Stimulated activated effector memory CD8-positive, alpha-beta T cell treated with anti-CD3 and anti-CD28 coated beads, Interleukin-12 subunit alpha, Interleukin-12 subunit beta, amount 100 ng/mL, for 72 hours (primary cell): ENCODE results near the gene SESTD1.
"Not testable (repeated sequence)": the region's sequence is repeated elsewhere in the genome, so short reads cannot be mapped to it uniquely, and the experiment has no call there.

Experiments used
- ATAC-seq: fragments of 150-1000 bp; cut with Tn5 transposase; 2 replicates; pipeline ENCODE4 v1.10.0; 2021
- DNase-seq, 2 donors: peaks; one replicate each; pipeline ENCODE4 v3.0.0; 2021 to 2022; ENCODE audit warnings: low spot score in 2 of 2
- H3K27ac Mint-ChIP-seq: one replicate; pipeline ENCODE4 v1.8.0; 2022; ENCODE audit warnings: mild to moderate bottlenecking, mixed read lengths
- H3K36me3 Mint-ChIP-seq: one replicate; pipeline ENCODE4 v1.8.0; 2022; ENCODE audit warnings: mild to moderate bottlenecking, mixed read lengths
- H3K4me1 Mint-ChIP-seq: one replicate; pipeline ENCODE4 v1.8.0; 2022; ENCODE audit warnings: mixed read lengths
- H3K4me3 Mint-ChIP-seq: one replicate; pipeline ENCODE4 v1.8.0; 2022; ENCODE audit warnings: mild to moderate bottlenecking, mixed read lengths
- H3K9me3 Mint-ChIP-seq: one replicate; pipeline ENCODE4 v1.8.0; 2022; ENCODE audit warnings: mixed read lengths

SESTD1 gene

DNA sequence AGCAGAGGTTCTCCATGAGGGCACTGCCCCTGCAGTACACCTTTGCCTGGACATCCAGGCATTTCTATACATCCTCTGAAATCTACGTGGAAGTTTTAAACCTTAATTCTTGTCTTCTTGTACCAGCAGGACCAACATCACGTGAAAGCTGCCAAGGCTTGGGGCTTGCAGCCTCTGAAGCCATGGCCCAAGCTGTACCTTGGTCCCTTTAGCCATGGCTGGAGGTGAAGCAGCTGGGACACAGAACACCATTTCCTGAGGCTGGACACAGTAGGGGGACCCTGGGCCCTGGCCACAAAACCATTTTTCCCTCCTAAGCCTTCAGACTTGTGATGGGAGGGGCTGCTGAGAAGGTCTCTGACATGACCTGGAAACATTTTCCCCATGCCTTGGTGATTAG lies 181.9 kb downstream of the SESTD1 start:
- Mint-ChIP-seq H3K27ac (no peak overlapping the region), H3K4me3 (no peak overlapping the region)
- no peak for ATAC-seq

DNA sequence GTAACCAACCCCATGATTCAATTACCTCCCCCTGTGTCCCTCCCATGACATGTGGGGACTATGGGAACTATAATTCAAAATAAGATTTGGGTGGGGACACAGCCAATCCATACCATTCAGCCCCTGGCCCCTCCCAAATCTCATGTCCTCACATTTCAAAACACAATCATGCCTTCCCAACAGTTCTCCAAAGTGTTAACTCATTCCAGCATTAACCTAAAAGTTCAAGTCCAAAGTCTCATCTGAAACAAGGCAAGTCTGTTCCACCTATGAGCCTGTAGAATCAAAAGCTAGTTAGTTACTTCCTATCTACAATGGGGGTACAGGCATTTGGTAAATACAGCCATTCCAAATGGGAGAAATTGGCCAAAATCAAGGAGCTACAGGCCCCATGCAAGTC lies 182.7 kb downstream of the SESTD1 start:
- Mint-ChIP-seq H3K27ac (no peak overlapping the region), H3K9me3 (peaks cover 24% of the 10 kb centered on the region), H3K4me3 (no peak overlapping the region), H3K36me3 (no peaks in the 10 kb centered on the region), H3K4me1 (no peaks in the 10 kb centered on the region)
- DNase-seq, result no peak
- no peak for ATAC-seq

More for the DNA sequence above, 181.9 kb downstream of the SESTD1 start:
- no peaks in the 10 kb centered on the region for H3K36me3 Mint-ChIP-seq
- peaks cover 20% of the 10 kb centered on the region for H3K9me3 Mint-ChIP-seq
- no peak for DNase-seq
- H3K4me1 Mint-ChIP-seq, result no peaks in the 10 kb centered on the region

DNA sequence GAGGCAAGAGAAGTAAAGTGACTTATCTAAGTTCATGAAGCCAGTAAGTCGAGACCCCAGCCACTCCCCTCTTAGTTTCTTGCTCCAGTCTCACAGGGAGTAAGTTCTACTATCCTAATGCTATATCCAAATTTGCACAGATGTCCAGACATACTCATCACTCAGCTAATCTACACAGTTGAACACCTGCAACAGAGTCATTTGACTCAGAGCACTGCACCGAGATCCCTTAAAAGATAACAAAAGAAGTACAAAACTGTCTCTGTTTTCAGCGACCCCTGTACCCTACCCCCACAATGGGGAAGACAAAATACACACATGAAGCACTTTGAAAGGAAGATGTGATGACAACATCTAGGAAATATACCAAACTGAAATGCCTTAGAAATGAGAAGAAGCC lies 192.1 kb downstream of the SESTD1 start:
- DNase-seq (no peak), ATAC-seq (no peak)
- no peaks in the 10 kb centered on the region for H3K4me1 Mint-ChIP-seq
- H3K27ac Mint-ChIP-seq, result no peak overlapping the region
- H3K36me3 Mint-ChIP-seq, result no peaks in the 10 kb centered on the region
- H3K9me3 Mint-ChIP-seq, result peaks cover 8% of the 10 kb centered on the region
- no peak overlapping the region for H3K4me3 Mint-ChIP-seq

DNA sequence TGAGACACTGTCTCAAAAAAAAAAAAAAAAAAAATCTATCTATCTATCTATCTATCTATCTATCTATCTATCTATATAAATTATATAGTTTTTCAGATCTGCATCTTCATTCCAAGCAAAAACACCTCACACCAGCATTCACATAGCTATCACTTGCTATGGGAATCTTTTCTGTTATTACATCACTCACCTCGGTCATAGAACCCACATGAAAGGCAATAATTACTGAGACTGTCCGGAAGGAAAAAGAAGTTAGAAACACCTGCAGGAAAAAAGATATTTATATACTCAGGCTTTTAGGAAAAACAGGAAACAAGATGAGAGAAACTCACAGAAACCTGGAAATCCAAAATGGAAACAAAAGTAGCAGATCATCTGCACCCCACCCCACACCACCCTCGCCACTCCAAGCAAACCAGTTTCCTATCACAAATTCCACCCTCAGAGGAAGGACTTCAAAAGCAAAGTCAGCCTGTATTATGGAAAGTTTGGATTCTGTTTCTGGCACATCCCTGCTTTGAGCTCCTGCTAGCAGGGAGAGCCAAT lies 192.7 kb downstream of the SESTD1 start:
- H3K4me3 Mint-ChIP-seq, result no peak overlapping the region
- DNase-seq, result no peak
- H3K4me1 Mint-ChIP-seq, result no peaks in the 10 kb centered on the region
- no peak overlapping the region for H3K27ac Mint-ChIP-seq
- ATAC-seq, result no peak
- no peaks in the 10 kb centered on the region for H3K36me3 Mint-ChIP-seq
- peaks cover 3% of the 10 kb centered on the region for H3K9me3 Mint-ChIP-seq

GRCh38 chr2:179070895-179071294 lies 193.7 kb downstream of the SESTD1 start:
- no peak overlapping the region for H3K4me3 Mint-ChIP-seq
- no peaks in the 10 kb centered on the region for H3K36me3 Mint-ChIP-seq
- no peaks in the 10 kb centered on the region for H3K4me1 Mint-ChIP-seq
- DNase-seq, result no peak
- H3K9me3 Mint-ChIP-seq, result peaks cover 2% of the 10 kb centered on the region
- no peak overlapping the region for H3K27ac Mint-ChIP-seq
- no peak for ATAC-seq

DNA sequence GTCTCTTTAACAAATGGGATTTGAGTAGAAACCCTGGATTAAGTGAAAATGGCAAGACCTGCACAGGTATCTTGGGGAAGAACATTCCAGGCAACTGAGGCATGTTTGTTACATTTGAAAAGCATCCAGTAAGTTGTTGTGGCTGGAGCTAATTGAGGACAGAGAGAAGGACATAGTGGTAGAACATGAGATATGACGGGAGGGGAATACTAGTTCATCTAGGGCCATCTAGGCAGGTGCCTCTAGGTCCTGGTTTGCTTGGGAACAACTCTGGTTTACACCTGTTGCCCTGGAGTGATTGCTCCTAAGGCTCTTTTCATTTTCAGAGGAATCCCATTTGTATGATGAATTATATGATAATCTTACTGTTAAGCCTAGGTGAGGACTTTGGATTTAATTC lies 194.9 kb downstream of the SESTD1 start:
- DNase-seq (no peak), ATAC-seq (no peak)
- Mint-ChIP-seq H3K36me3 (no peaks in the 10 kb centered on the region), H3K4me3 (no peak overlapping the region), H3K4me1 (no peaks in the 10 kb centered on the region), H3K9me3 (peaks cover 4% of the 10 kb centered on the region), H3K27ac (no peak overlapping the region)

GRCh38 chr2:179068991-179069643 lies 195.5 kb downstream of the SESTD1 start:
- DNase-seq, result no peak
- Mint-ChIP-seq H3K4me1 (no peaks in the 10 kb centered on the region), H3K4me3 (no peak overlapping the region), H3K36me3 (no peaks in the 10 kb centered on the region), H3K9me3 (peaks cover 4% of the 10 kb centered on the region), H3K27ac (no peak overlapping the region)
- ATAC-seq, result no peak

- Mint-ChIP-seq H3K4me1 (no peaks in the 10 kb centered on the region), H3K36me3 (no peaks in the 10 kb centered on the region), H3K27ac (no peak overlapping the region), H3K4me3 (no peak overlapping the region), H3K9me3 (no peaks in the 10 kb centered on the region)
- ATAC-seq (no peak), DNase-seq (no peak)
These were observed 205.5 kb downstream of the SESTD1 start for GRCh38 chr2:179059026-179059700.

DNA sequence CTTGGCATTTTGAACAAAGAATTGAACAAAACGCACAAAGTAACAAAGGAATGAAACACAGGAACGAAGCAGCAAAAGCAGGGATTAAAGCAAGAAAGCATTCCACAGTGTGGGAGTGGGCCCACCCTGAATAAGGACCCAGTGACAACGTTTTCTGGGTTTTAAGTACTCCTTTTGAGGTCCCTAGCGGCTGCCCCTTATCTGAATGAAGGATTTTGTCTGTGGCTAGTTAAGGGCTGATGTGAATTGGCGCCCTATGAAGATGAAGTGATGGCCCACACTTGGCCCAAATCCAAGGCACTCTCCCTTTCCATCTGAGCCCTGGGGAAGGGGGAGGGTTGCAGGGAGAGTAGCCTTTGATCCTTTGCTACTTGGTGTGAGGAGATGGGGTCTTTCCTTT lies 206.9 kb downstream of the SESTD1 start:
- H3K27ac Mint-ChIP-seq, result no peak overlapping the region

GRCh38 chr2:179053568-179053967 lies 211.1 kb downstream of the SESTD1 start:
- not testable (repeated sequence) for H3K27ac Mint-ChIP-seq, H3K4me3 Mint-ChIP-seq

More for the DNA sequence above, 206.9 kb downstream of the SESTD1 start:
- H3K9me3 Mint-ChIP-seq, result no peaks in the 10 kb centered on the region
- no peaks in the 10 kb centered on the region for H3K36me3 Mint-ChIP-seq
- DNase-seq (no peak), ATAC-seq (no peak)
- H3K4me3 Mint-ChIP-seq, result no peak overlapping the region
- H3K4me1 Mint-ChIP-seq, result no peaks in the 10 kb centered on the region

More at GRCh38 chr2:179053568-179053967, 211.1 kb downstream of the SESTD1 start:
- not testable (repeated sequence) for DNase-seq, H3K36me3 Mint-ChIP-seq, ATAC-seq, H3K9me3 Mint-ChIP-seq, H3K4me1 Mint-ChIP-seq
